HL-60 (cell line): ENCODE measurements around the gene MSL2.

Experiments used
- DNase-seq, 2 experiments: peaks; one replicate each; pipeline ENCODE4 v3.0.0-alpha.2; 2010 to 2020; ENCODE audit warnings: low read depth in 1 of 2, low spot score in 1 of 2
- H3K27ac ChIP-seq: fragments of 250-450 bp; sonication (Bioruptor Pico); replicated peaks from 2 replicates; pipeline ENCODE4 v1.5.1; 2020; ENCODE audit warnings: mild to moderate bottlenecking, moderate library complexity
- H3K27me3 ChIP-seq: fragments of 250-450 bp; sonication (Bioruptor Pico); 2 replicates; pipeline ENCODE4 v1.5.1; 2021; ENCODE audit warnings: mild to moderate bottlenecking, moderate library complexity; ENCODE audit not compliant: insufficient read depth, poor library complexity, severe bottlenecking
- H3K4me3 ChIP-seq: replicated peaks from 2 replicates; pipeline ENCODE4 v1.5.1; 2011; ENCODE audit warnings: mild to moderate bottlenecking, control low read depth, low read length; ENCODE audit not compliant: insufficient read depth
- GABPA ChIP-seq: IDR thresholded peaks from 2 replicates; pipeline ENCODE4 v1.6.1; 2012; ENCODE audit warnings: low read depth
- POLR2AphosphoS5 ChIP-seq: IDR thresholded peaks from 2 replicates; pipeline ENCODE4 v1.6.1; 2012; ENCODE audit warnings: low read depth
- SPI1 ChIP-seq: IDR thresholded peaks from 2 replicates; pipeline ENCODE4 v1.6.1; 2012; ENCODE audit warnings: low read depth, mild to moderate bottlenecking, borderline replicate concordance
- TF ChIP-seq, protein P1 (sequence below): IDR thresholded peaks from 2 replicates; pipeline ENCODE4 v1.6.1; 2012; ENCODE audit warnings: low read depth; ENCODE audit not compliant: insufficient replicate concordance
- TF ChIP-seq, protein P2 (sequence below): IDR thresholded peaks from one replicate; pipeline ENCODE4 v1.5.1; 2011; ENCODE audit warnings: low read length, control low read depth, inconsistent platforms; ENCODE audit not compliant: insufficient read depth

Gene MSL2

GRCh38 chr3:136152176-136152843, 43.8 kb downstream of the MSL2 start:
- no peak for DNase-seq
- Histone ChIP-seq H3K4me3 (no peak overlapping the region), H3K27me3 (no peaks in the 10 kb centered on the region), H3K27ac (no peak overlapping the region)
- no peak for TF ChIP-seq POLR2AphosphoS5
- TF ChIP-seq, protein P1, sequence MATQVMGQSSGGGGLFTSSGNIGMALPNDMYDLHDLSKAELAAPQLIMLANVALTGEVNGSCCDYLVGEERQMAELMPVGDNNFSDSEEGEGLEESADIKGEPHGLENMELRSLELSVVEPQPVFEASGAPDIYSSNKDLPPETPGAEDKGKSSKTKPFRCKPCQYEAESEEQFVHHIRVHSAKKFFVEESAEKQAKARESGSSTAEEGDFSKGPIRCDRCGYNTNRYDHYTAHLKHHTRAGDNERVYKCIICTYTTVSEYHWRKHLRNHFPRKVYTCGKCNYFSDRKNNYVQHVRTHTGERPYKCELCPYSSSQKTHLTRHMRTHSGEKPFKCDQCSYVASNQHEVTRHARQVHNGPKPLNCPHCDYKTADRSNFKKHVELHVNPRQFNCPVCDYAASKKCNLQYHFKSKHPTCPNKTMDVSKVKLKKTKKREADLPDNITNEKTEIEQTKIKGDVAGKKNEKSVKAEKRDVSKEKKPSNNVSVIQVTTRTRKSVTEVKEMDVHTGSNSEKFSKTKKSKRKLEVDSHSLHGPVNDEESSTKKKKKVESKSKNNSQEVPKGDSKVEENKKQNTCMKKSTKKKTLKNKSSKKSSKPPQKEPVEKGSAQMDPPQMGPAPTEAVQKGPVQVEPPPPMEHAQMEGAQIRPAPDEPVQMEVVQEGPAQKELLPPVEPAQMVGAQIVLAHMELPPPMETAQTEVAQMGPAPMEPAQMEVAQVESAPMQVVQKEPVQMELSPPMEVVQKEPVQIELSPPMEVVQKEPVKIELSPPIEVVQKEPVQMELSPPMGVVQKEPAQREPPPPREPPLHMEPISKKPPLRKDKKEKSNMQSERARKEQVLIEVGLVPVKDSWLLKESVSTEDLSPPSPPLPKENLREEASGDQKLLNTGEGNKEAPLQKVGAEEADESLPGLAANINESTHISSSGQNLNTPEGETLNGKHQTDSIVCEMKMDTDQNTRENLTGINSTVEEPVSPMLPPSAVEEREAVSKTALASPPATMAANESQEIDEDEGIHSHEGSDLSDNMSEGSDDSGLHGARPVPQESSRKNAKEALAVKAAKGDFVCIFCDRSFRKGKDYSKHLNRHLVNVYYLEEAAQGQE = no peak

GRCh38 chr3:136151219-136151618, 44.9 kb downstream of the MSL2 start:
- no peak for DNase-seq
- TF ChIP-seq SPI1 = no peak
- TF ChIP-seq, protein P1 = no peak
- no peak for TF ChIP-seq POLR2AphosphoS5
- TF ChIP-seq, protein P2, sequence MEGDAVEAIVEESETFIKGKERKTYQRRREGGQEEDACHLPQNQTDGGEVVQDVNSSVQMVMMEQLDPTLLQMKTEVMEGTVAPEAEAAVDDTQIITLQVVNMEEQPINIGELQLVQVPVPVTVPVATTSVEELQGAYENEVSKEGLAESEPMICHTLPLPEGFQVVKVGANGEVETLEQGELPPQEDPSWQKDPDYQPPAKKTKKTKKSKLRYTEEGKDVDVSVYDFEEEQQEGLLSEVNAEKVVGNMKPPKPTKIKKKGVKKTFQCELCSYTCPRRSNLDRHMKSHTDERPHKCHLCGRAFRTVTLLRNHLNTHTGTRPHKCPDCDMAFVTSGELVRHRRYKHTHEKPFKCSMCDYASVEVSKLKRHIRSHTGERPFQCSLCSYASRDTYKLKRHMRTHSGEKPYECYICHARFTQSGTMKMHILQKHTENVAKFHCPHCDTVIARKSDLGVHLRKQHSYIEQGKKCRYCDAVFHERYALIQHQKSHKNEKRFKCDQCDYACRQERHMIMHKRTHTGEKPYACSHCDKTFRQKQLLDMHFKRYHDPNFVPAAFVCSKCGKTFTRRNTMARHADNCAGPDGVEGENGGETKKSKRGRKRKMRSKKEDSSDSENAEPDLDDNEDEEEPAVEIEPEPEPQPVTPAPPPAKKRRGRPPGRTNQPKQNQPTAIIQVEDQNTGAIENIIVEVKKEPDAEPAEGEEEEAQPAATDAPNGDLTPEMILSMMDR = no peak
- no peak for TF ChIP-seq GABPA
- H3K27ac ChIP-seq = no peak overlapping the region
- H3K4me3 ChIP-seq = no peak overlapping the region
- H3K27me3 ChIP-seq = no peaks in the 10 kb centered on the region

- H3K4me3 ChIP-seq = no peak overlapping the region
- TF ChIP-seq, protein P2 = no peak
- TF ChIP-seq GABPA (no peak), POLR2AphosphoS5 (no peak), SPI1 (no peak)
- TF ChIP-seq, protein P1 = no peak
- H3K27ac ChIP-seq = no peak overlapping the region
- no peaks in the 10 kb centered on the region for H3K27me3 ChIP-seq
- DNase-seq = no peak
Measured at GRCh38 chr3:136149667-136150066, 46.5 kb downstream of the MSL2 start.
